CD4-positive, alpha-beta T cell treated with Interleukin-17A for 1 hour (primary cell): ENCODE results near the gene ZNF768.

Source experiments
- DNase-seq: peaks from one replicate; pipeline ENCODE4 v3.0.0-alpha.2; 2020

The ZNF768 gene

DNA sequence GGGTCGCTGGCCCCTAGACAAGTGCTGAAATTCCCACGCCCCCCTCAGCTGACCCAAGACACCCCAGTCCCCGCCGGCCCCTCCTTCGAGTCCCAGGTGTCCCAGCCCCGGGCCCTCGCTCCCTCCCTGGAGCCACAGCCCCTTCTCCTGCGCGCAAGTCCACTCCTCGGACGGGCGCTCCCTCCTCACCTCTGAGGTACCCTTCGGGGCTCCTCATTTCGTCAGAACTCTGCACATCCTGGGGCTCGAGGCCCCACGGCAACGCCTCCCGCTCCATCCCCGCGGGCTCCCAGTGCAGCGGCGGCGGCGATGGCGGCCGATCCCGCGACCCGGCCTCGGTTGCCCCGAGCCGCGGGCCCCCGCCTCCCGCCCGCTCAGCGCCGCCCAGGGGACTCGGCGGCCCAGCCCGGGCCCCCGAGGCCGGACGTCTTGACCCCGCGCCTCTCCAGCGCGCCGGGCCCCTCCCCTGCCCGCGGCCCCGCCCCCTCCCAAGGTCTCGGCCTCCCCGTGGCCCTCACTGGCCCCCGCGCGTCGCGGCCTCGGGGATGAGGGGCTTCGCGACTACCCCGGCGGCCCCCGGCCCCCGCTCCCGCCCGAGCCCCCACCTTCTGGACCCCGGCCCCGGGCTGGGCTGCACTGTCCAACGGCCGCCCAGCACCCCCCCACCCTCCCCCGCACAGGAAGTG lies at the start of gene ZNF768:
Gene ZNF768 (minus strand): TSS at position 430 of the 686 bp plus-strand sequence. CDS start 153 bp downstream, at position 277.
- DNase-seq, result no peak

- DNase-seq, result no peak
Observed at GRCh38 chr16:30574678-30575077, 48.3 kb upstream of the ZNF768 start.

- DNase-seq, result peak; percentile 99
Observed at GRCh38 chr16:30571445-30572322, 45.3 kb upstream of the ZNF768 start, which contains the start of gene ZNF688. Gene ZNF688 (minus strand): TSS chr16:30571714. CDS start chr16:30571629, 85 bp downstream.

DNA sequence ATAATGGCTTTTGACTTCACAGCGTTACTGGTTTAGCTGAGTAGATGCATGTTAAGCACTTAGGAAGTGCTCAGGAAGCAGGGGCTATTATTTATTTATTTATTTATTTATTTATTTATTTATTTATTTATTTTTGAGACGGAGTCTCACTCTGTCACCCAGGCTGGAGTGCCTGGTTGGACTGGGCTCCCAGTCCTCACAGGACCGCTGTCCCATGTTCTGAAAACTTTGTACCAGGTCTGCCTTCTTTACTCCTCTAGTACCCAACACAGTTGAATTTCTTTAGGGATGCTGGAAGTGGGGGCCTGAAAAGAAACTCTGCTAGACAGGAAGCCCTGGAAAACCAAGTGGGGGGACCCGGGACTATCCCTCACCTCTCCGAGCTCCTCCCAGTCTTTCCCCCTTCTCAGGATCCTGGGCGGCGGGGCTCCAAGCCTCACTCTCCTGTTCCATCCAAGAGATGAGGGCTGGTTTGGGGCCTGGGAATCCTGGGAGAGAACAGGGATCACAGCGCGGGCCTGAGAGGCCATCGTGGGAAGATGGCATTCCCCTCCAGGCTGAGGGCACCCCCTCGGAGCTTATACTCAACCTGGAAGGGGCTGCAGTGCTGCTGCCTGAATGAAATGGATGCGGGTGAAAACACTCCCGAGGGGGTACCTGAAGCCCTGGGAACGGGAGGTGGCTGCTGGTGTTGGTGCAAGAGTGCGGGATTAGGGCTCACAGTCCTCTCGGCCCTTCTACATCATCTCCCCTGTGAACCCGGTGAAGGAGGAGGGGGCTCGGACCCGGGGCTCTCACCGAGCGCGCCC lies 44.5 kb upstream of the ZNF768 start:
- no peak for DNase-seq

DNA sequence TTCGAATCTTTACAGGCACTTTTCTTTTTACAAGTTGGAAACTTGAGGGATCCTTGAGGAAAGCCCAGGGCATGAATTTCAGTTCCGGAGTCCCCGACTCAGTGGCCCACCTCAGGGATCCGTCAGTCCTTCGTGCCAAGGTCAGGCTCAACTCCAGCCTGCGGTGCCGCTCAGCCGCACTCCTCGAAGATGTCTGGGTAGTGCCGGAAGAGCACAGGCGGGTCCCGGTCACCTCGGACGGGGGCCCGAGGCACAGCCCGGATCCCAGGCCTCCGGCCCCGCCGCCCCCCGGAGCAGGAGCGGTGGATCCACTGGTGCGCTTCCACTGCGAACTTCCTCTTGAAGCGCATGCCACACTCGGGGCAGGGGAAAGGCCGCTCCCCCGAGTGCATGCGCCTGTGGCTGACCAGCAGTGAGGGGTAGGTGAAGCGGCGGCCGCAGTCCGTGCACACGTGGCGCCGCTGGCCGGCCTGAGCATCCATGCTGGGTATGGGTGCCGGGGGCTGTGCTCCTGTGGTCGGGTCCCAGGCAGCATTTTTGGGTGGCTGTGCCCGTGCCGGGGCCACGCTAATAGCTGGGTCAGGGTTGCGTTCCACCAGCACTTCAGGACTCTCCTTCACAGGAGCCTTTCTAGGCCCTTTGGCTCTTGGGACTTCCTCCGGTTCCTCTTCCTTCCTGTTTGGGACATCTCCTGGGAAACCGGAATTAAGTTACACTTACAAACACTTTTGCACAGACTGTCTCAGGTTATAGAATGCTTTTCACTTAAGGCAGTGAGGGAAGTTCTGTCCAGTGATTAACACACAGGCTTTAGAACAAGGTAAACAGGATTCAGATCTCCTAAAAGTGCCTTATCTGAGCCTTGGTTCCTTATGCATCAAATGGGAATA lies 43.6 kb upstream of the ZNF768 start:
- DNase-seq, result no peak

GRCh38 chr16:30569281-30569680 lies 42.9 kb upstream of the ZNF768 start:
- no peak for DNase-seq

DNA sequence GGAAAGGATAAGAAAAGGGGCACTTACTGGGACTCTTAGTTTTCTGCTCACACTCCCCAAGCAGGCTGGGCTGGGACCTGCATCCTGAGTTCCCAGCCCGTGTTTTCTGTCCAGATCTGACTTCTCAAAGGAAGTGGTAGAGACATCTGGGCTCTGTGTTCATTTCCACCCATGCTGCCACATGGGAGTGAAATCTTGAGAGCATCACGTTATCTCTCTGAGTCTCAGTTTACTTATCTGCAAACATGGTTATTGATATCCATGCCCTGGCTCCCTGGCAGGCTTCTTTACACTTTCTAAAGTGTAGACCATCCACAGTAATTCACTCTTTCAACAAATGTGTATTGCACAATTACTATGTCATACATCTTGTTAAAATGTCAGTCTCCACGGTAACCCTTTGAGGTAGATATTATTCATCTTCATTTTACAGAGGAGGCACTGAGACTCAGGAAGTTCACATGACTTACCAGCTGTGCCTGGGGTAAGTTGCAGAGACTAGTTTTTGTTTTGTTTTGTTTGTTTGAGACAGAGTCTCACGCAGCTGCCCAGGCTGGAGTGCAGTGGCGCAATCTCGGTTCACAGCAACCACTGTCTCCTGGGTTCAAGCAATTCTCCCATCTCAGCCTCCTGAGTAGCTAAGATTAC lies 41.7 kb upstream of the ZNF768 start:
- peak; percentile 80 for DNase-seq

DNA sequence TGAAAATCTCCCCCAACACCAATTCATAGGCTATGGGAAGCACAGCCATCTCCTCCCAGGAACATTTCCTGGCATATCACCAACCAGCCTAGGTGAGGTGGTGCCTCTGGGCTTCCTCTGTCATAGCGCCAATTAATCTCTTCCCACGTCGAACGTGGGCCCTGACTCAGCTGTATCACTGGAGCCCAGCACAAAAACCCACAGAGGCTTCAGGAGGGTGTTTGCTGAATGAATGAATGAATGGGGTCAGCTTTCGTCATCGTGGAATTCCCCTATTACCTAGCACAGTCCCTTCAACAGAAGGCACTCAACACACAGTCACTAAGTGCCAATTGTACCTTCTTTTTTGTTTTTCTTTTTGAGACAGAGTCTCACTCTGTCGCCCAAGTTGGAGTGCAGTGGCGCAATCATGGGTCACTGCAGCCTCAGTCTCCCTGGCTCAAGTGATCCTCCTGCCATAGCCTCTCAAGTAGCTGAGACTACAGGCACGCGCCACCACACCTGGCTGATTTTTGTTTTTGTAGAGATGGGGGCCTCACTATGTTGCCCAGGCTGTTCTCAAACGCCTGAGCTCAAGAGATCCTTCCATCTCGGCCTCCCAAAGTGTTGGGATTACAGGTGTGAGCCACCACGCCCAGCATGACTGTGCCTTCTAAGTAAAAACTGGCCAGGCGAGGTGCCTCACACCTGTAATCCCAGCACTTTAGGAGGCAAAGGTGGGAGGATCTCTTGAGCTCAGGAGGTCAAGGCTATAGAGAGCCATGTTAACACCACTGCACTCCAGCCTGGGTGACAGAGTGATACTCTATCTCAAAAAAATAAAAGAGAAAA lies 41.0 kb upstream of the ZNF768 start:
- DNase-seq, result peak; percentile 68

GRCh38 chr16:30566531-30566930 lies 40.2 kb upstream of the ZNF768 start:
- DNase-seq, result no peak

- no peak for DNase-seq
Observed at GRCh38 chr16:30565984-30566383, 39.6 kb upstream of the ZNF768 start.

GRCh38 chr16:30565526-30565925 lies 39.2 kb upstream of the ZNF768 start:
- DNase-seq, result no peak

- DNase-seq, result no peak
Observed at GRCh38 chr16:30562021-30562420, 35.7 kb upstream of the ZNF768 start.

- DNase-seq, result peak; percentile 40
Observed at GRCh38 chr16:30561089-30561816, 34.9 kb upstream of the ZNF768 start.

- no peak for DNase-seq
Observed at GRCh38 chr16:30559690-30560089, 33.3 kb upstream of the ZNF768 start.

DNA sequence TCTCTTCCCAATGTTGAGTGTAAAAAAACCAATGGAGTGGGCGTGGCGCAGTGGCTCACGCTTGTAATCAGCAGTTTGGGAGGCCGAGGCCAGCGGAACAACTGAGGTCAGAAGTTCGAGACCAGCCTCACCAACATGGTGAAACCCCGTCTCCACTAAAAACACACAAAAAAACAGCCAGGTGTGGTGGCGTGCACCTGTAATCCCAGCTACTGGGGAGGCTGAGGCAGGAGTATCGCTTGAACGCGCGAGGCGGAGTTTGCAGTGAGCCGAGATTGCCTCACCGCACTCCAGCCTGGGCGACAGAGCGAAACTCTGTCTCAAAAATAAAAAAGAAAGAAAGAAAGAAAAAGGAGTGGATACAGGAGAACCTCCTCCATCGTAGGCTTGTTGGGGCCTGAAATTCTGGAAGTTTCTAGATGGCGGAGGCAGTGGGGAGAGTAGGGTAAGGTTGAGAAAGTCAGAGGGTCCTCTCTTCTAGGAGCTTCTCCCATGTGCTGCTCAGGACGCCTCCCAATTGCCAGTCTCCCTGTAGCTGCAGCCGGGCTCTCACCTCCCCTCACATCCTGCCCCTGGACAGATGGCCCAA lies 32.5 kb upstream of the ZNF768 start:
- DNase-seq, result no peak

DNA sequence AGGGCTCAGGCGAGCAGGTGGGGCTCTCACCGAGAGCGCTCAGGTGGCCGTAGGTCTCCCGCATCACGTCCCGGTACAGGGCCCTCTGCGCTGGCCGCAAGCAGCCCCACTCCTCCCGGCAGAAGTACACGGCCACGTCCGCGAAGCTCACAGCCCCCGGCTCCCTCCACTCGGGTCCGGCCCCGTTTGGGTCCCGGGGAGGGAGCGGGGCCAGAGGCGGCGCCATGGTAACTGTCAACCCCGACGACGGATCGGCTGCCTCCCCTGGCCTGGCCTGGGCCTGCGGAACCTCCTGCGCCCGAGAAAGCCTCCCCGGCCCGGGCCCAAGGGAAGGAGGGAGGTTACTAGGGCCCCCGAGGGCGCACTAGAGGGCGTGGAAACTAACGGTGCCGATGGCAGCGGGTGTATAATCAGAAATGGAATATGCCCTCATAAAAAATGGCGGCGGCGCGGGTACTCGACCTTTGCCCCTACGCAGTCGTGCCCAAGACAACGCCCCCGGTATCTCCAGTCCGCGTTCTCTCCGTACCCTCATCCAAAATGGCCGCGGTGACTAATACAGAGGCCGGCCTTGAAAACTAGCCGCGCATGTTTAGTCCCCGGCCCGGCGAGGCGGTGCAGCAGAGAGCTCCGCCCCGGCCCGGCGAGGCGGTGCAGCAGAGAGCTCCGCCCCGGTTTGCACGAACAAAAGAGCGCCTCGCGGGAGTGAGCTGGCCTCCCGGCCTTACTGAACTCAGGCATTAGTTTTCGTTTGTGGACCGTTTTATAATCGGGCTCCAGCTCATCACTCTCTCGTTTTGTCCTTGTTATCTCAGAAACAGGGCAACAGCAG lies 31.8 kb upstream of the ZNF768 start, which contains the start of gene ZNF764:
Gene ZNF764 (minus strand): TSS at position 418 of the 832 bp plus-strand sequence. CDS start 192 bp downstream, at position 226.
- DNase-seq, result peak; percentile 99

GRCh38 chr16:30557707-30557956 lies 31.3 kb upstream of the ZNF768 start:
- no peak for DNase-seq

DNA sequence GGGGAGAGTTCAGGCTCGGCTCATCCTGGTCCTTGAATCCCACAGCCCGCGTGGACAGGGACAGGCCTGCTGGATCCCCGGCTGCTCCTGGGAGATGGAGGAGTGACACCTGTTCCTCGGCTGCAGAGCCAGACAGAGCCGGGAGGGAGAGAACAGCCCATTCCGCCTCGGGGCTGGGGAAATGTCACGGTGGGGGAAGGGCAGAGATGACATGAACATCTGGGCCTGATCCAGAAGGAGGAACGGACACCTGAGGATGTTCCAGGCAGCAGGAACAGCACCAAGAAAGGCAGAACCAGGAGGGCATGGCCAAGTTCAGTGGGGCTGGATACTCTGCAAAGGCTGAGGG lies 29.7 kb upstream of the ZNF768 start:
- no peak for DNase-seq
